HG03066 (cell line): ENCODE results near the gene SHC4.
A peak's percentile ranks its signal among the peaks of the same experiment; 100 is the strongest.

ENCODE experiments used
- ATAC-seq: cut with Tn5 transposase; IDR thresholded peaks from one replicate; pipeline ENCODE4 v1.9.1; 2021; ENCODE audit warnings: low read depth; ENCODE audit not compliant: unreplicated experiment

SHC4 gene

GRCh38 chr15:48889925-48890324, 73.8 kb downstream of the SHC4 start:
- no peak for ATAC-seq

- no peak for ATAC-seq
These were observed 74.9 kb downstream of the SHC4 start for GRCh38 chr15:48888836-48889235.

GRCh38 chr15:48888191-48888590, 75.5 kb downstream of the SHC4 start:
- ATAC-seq = no peak

- ATAC-seq = no peak
These were observed 76.6 kb downstream of the SHC4 start for GRCh38 chr15:48887144-48887543.

- ATAC-seq = no peak
These were observed 80.0 kb downstream of the SHC4 start for GRCh38 chr15:48883699-48884098.

- ATAC-seq = no peak
These were observed 83.6 kb downstream of the SHC4 start for GRCh38 chr15:48880070-48880634.

- ATAC-seq = peak; percentile 96
These were observed 85.8 kb downstream of the SHC4 start, which contains the start of gene EID1 for GRCh38 chr15:48877630-48878595. Gene EID1 (plus strand): TSS chr15:48878134. CDS start chr15:48878177, 43 bp downstream.

- ATAC-seq = no peak
These were observed 87.7 kb downstream of the SHC4 start for GRCh38 chr15:48876057-48876456.

GRCh38 chr15:48875241-48875960, 88.3 kb downstream of the SHC4 start:
- no peak for ATAC-seq

GRCh38 chr15:48872632-48873031, 91.1 kb downstream of the SHC4 start:
- ATAC-seq = no peak

- ATAC-seq = no peak
These were observed 92.2 kb downstream of the SHC4 start for GRCh38 chr15:48871542-48871941.

GRCh38 chr15:48869966-48870365, 93.8 kb downstream of the SHC4 start:
- ATAC-seq = no peak

GRCh38 chr15:48868536-48868935, 95.2 kb downstream of the SHC4 start:
- no peak for ATAC-seq

- no peak for ATAC-seq
These were observed 95.7 kb downstream of the SHC4 start for GRCh38 chr15:48868023-48868422.

GRCh38 chr15:48866141-48866563, 97.6 kb downstream of the SHC4 start:
- no peak for ATAC-seq

GRCh38 chr15:48865370-48866079, 98.2 kb downstream of the SHC4 start:
- ATAC-seq = no peak

GRCh38 chr15:48862705-48863104, 101.0 kb downstream of the SHC4 start:
- ATAC-seq = no peak

GRCh38 chr15:48861813-48862431, 101.8 kb downstream of the SHC4 start:
- ATAC-seq = no peak

GRCh38 chr15:48859426-48859825, 104.3 kb downstream of the SHC4 start:
- no peak for ATAC-seq

- ATAC-seq = no peak
These were observed 105.3 kb downstream of the SHC4 start for GRCh38 chr15:48858401-48858800.
